Activated CD4-positive, alpha-beta T cell treated with anti-CD3 and anti-CD28 coated beads for 24 hours (primary cell): ENCODE data around the gene TXNRD3.

Experiments
- DNase-seq, 2 donors: peaks; one replicate each; pipeline ENCODE4 v3.0.0-alpha.2; 2020; ENCODE audit warnings: low read depth in 2 of 2

Gene TXNRD3

DNA sequence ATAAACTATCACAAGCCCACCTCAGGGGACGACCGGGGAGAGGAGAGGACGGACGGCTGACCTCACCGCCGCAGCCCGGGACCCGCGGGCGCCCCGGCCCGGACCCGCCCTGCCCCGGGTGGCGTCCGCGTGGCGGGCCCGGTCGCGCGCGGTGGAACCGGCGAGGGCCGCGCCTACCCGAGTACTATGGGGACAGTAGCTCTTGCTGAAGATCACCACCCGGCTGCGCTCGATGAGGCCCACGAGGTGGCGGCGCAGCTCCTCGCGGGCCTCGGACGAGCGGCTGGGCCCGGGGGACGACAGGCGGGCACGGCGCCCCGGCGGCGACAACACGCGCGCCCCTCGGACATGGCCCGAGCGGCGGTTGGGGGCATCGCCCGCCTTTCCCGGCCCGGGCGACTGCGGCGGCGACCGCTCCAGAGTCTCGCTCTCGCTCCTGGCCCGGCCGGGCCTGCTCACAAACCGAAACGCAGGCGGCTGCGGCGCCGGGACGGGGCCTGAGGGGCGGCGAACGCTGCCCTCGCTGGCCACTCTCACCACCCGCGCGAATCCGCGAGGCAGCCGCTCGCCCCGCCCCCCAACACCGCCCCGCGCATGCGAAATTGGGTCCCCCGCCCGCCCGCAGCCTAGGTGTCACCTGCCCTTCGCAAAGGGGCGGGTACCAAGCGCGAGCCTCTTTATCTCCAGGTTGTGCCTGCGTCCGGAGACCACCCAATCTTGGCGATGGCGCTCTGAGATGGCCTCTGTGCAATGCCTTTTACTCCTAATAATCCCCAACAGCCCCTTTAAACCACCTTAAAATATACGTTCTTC lies at the start of gene TXNRD3:
TXNRD3 (minus strand) TSS at position 554 of the 813 bp plus-strand sequence.
- DNase-seq, result peak; percentile 73 to 82

DNA sequence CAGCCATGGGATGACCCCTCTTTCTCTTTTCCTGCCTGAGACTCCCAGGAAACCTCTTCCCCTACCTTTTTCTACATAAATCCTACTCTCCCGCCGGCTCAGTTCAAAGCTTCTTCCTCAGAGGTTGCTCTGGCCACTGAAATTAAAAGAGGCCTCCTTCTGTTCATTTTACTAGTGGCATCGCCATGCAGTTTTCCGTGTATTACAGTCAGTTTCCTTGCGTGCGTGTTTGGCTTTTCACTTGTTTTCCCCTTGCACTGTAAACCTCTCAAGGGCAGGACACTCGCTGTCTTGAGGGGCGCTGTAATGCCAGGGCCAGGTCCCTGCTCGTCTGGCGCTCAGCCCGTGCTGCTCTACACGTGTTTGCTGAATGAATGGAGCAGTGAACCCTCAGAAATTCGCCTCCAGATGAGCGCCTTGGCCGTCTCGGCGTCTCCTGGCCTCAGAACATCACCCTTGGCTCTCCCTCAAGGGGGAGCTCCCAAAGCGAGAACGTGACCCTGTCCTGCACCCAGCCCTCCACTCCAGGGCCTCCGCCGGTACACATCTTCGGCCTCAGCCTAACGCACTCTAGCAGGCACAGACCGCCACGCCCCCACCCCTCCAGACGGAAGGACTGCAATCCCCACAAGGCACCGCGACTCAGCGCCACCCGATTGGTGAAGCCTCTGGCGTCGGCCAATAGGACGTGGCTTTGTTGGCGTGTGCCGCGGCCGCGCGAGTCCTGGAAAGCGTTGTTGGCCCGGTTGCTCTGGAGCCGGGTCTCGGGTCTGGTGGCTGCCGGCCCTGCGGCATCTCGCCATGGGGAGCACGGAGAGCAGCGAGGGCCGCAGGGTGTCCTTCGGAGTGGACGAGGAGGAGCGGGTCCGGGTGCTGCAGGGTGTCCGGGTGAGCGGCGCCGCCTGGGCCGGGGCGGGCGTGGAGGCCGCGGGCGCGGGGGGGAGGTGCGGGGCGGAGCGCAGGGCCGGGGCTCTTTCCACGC lies 48.9 kb upstream of the TXNRD3 start, which contains the start of gene CHCHD6:
CHCHD6 (plus strand) TSS at position 729 of the 982 bp plus-strand sequence; CDS start at position 802, 73 bp downstream.
- DNase-seq, result peak; percentile 94 to 98

DNA sequence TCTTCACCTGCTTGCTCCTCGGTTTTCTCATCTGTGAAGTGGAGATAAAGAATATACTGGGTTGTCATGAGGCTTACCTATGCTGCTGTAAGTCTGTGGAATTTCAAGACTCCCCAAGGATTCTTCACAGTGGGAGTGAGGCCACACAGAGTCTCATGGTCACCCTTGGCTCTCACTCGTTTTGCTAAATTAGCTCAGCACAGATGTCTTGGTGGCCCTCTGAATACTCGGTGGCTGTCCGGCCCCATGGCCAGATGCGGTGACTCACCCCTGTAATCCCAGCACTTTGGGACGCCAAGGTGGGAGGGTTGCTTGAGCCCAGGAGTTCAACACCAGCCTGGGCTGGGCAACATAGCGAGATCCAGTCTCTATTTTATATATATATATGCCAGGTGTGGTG lies 44.1 kb upstream of the TXNRD3 start:
- DNase-seq, result no peak

DNA sequence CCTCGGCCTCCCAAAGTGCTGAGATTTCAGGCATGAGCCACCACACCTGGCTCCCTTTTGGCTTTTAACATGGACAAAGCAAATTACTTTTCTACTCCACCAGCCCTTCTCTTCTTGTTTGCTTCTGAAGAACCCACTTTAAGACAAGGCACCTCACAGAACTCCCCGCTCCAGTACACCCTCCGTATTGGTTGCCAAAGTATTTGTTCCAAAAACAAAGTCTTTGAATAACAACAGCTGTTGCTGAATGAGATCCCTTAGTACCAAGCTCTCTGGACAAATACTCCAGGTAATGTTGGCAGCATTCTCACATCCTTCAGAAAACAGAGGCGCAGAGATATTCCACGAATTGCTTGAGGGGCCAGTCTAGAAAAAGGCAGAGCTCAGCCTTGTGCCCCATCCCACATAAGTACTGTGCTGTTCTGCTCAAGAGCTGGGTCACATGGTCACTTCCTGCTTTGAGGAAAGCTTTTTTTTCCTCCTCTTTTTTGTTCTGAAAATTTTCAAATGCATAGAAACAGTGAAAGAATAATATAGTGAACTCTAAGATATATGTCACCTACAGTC lies 41.9 kb upstream of the TXNRD3 start:
- DNase-seq, result no peak

GRCh38 chr3:126693921-126694320 lies 39.0 kb upstream of the TXNRD3 start:
- DNase-seq, result no peak

- no peak for DNase-seq
Measured at GRCh38 chr3:126692858-126693257, 37.9 kb upstream of the TXNRD3 start.

DNA sequence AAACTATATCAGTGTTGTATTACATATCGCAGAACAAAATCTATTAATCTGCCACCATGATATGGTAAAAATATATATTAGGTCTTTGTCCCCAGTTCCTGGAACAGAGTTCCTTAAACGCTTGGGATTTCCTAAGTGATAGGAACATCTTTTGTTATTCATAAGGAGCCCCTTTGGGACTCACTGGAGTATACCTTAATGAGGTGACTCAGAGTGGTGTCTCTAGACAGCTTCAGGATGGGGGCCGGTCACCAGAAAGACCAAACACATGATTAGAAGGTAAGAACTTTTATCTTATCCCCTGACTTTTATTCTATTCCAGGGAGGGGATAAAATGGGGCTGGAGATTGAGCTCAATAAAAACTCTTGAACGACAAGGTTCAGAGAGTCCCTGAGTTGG lies 36.8 kb upstream of the TXNRD3 start:
- no peak for DNase-seq

DNA sequence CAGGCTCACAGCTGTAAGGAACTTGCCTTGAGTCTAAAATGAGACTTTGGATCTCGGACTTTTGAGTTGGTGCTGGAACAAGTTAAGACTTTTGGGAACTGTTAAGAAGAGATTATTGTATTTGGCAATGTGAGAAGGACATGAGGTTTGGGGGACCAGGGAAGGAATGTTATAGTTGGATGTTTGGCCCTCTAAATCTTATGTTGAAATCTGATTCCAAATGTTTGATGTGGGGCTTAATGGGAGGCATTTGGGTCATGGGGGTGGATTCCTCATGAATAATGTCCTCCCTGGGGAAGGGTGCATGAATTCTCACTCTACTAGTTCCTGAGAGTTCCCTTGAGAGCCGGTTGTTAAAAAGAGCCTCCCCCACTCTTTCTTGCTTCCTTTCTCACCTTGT lies 30.6 kb upstream of the TXNRD3 start:
- DNase-seq, result no peak

GRCh38 chr3:126685021-126685420 lies 30.1 kb upstream of the TXNRD3 start:
- no peak for DNase-seq

GRCh38 chr3:126684218-126684751 lies 29.4 kb upstream of the TXNRD3 start:
- no peak for DNase-seq

- DNase-seq, result no peak
Measured at GRCh38 chr3:126683069-126683468, 28.1 kb upstream of the TXNRD3 start.

GRCh38 chr3:126682009-126682408 lies 27.1 kb upstream of the TXNRD3 start:
- DNase-seq, result no peak

- DNase-seq, result no peak
Measured at GRCh38 chr3:126680667-126681055, 25.7 kb upstream of the TXNRD3 start.

- DNase-seq, result no peak
Measured at GRCh38 chr3:126679831-126680666, 25.1 kb upstream of the TXNRD3 start.

DNA sequence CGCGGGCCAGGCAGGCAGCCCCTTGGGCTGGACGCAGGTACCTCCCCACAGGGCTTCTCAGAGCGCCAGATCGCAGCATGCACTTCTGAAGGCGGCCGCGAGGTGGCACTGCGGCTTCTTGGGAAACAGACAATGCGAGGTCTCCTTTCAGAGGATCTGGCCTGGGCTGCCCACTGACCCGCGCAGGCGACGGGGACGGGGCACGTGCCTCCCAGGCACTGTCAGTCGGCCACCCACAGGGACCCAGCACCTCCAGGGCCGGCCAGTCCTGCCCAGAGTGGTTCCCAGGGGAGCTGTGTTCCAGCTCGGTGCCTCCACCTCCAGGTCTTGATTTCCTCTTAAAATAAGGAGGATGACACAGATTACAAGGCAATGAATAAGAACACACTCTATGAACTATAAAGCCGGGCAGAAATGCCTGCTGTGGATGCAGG lies 24.4 kb upstream of the TXNRD3 start:
- DNase-seq, result peak; percentile 76 to 78

DNA sequence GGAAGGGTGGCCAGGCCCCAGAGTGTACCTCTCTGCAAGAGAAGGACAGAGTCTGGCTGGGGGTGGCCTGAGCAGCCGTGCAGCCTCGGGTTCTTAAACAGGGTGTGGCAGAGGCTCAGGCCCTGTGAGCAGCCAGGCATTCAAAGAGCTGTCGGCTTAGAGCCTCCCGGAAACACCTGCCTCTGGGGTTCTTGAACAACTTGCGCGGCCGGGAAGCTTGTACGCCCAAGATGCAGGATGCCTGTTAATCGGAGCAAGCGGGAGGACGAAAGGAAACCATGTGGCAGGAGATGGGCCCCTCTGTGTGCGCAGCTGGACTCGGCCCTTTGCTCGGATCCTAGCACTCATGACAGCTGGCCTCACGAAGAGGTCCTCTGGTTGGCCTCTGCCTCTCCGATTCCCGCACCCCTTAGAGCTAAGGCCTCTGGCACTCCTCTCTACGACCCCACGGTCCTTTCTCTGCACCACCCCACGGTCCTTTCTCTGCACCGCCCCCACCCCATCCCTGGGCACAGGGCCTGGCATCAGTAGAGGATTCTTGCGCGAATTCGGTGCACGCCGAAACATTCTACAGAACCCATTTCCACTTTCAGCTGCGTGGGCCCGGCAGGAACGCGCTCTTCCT lies 23.9 kb upstream of the TXNRD3 start:
- DNase-seq, result no peak

- no peak for DNase-seq
Measured at GRCh38 chr3:126677862-126678503, 23.1 kb upstream of the TXNRD3 start.

DNA sequence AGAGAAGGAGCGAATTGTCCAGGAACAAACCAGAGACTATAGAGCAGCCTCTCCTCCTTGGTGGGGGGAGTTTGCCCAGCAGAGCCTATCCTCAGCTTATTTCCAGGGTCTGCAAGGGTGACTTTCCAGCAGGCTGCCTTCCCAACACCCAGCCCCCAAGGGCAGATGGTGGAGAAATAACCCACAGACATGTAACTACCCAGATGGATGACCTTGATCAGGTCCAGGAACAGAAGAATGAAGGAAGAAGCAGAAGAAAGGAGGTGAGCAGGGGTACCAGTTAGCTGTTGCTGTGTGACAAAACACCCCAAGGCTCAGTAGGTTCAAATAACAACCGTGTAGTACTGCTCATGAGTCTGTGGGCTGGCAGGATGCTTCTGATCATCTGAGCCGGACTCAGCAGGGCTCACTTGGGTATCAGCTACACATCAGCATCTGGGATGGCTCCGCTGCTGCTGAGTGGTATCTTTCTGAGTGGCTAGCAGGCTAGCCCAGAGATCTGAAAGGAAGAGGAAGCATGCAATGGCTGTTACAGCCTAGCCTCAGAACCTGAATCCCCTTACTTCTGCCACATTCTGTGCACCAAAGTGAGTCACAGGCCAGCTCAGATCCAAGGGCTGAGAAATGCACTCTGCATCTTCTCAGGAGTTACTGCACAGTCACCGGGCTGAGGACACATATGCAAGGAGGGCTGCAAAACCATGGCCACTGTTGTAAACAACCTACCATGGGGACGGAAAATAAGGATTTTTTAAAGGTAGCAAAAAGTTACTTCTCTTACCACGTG lies 22.2 kb upstream of the TXNRD3 start:
- no peak for DNase-seq

DNA sequence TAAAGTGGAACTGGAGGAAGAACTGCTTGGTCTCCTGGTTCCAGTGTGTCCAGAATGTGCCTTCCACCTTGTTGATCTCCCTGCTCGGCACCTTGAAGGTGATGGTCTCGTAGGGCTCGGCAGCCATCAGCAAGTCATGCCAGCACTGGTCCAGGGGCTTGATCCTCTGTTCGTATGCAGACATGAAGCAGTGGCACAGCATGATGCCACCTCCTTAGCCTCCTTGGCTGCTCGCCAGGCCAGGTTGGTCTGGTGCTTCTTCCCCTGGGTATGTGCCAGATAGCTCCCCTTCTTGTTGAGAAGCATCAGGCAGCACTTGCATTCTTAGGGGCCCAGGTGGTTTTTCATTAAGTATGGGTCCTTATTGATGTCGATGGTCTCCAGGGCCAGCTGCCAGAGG lies 17.8 kb upstream of the TXNRD3 start:
- no peak for DNase-seq
